Liver (tissue), 3 donors: ENCODE measurements around the gene VEGFC.

Experiments
- EGR1 ChIP-seq, 2 donors: IDR thresholded peaks; 2 replicates each; pipeline ENCODE4 v1.6.1; 2016 to 2018; ENCODE audit warnings: antibody characterized with exemption in 2 of 2, low read depth in 2 of 2
- FOXA2 ChIP-seq: IDR thresholded peaks from 2 replicates; pipeline ENCODE4 v1.6.1; 2016; ENCODE audit warnings: antibody characterized with exemption
- GABPA ChIP-seq, 2 donors: IDR thresholded peaks in 1 of 2; conservative IDR thresholded peaks in 1 of 2; 2 replicates each; pipeline ENCODE4 v1.6.1; 2016; ENCODE audit warnings: antibody characterized with exemption in 2 of 2, mild to moderate bottlenecking in 1 of 2, moderate library complexity in 1 of 2
- JUND ChIP-seq, 2 donors: IDR thresholded peaks; 2 replicates each; pipeline ENCODE4 v1.6.1; 2016; ENCODE audit warnings: antibody characterized with exemption in 2 of 2
- RAD21 ChIP-seq, 2 donors: IDR thresholded peaks; 2 replicates each; pipeline ENCODE4 v1.6.1; 2016; ENCODE audit warnings: antibody characterized with exemption in 2 of 2, mild to moderate bottlenecking in 2 of 2
- SP1 ChIP-seq: IDR thresholded peaks from 2 replicates; pipeline ENCODE4 v1.6.1; 2018; ENCODE audit warnings: antibody characterized with exemption, mild to moderate bottlenecking
- TAF1 ChIP-seq: conservative IDR thresholded peaks from 2 replicates; pipeline ENCODE4 v1.6.1; 2016; ENCODE audit warnings: antibody characterized with exemption, mild to moderate bottlenecking
- YY1 ChIP-seq: IDR thresholded peaks from 2 replicates; pipeline ENCODE4 v1.6.1; 2016; ENCODE audit warnings: antibody characterized with exemption, mild to moderate bottlenecking
- TF ChIP-seq, protein P1 (sequence below): fragments of 150-350 bp; IDR thresholded peaks from 2 replicates; pipeline ENCODE4 v1.5.1; 2017; ENCODE audit warnings: improper control_type of control experiment, low read depth, low read length; ENCODE audit not compliant: missing input control
- TF ChIP-seq, protein P2 (sequence below): IDR thresholded peaks from 2 replicates; pipeline ENCODE4 v1.6.1; 2016; ENCODE audit warnings: antibody characterized with exemption
- TF ChIP-seq, protein P3 (sequence below): IDR thresholded peaks from 2 replicates; pipeline ENCODE4 v1.6.1; 2016; ENCODE audit warnings: antibody characterized with exemption
- TF ChIP-seq, protein P4 (sequence below): IDR thresholded peaks from 2 replicates; pipeline ENCODE4 v1.6.1; 2016; ENCODE audit warnings: antibody characterized with exemption, mild to moderate bottlenecking
- donor health status: healthy.
- donor health status: healthy.

DNA sequence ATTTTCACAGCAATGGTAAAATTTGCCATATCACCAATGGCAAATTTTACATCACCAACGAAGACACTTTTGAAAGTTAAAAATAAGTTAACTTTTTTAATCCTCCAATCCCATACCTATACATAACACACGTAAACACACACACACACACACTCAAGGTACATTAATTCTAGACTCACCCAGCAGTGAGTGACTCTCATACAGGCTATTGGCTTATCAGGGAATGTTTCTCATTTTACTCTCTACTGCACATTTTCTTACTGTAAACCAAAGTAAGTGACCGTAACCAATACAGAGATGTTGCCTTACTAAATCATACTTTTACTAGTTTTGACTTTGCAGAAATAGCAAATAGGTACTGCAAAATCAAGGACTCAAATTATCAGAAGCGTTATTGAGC is 2.3 kb downstream of the VEGFC start:
- TF ChIP-seq, protein P1, sequence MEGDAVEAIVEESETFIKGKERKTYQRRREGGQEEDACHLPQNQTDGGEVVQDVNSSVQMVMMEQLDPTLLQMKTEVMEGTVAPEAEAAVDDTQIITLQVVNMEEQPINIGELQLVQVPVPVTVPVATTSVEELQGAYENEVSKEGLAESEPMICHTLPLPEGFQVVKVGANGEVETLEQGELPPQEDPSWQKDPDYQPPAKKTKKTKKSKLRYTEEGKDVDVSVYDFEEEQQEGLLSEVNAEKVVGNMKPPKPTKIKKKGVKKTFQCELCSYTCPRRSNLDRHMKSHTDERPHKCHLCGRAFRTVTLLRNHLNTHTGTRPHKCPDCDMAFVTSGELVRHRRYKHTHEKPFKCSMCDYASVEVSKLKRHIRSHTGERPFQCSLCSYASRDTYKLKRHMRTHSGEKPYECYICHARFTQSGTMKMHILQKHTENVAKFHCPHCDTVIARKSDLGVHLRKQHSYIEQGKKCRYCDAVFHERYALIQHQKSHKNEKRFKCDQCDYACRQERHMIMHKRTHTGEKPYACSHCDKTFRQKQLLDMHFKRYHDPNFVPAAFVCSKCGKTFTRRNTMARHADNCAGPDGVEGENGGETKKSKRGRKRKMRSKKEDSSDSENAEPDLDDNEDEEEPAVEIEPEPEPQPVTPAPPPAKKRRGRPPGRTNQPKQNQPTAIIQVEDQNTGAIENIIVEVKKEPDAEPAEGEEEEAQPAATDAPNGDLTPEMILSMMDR = no peak
- TF ChIP-seq SP1 (no peak), JUND (IDR thresholded peaks at IDR 0.05) (no peak), RAD21 (IDR thresholded peaks at IDR 0.05) (no peak), GABPA (IDR thresholded peaks at IDR 0.05 in 1 of 2, conservative IDR thresholded peaks at IDR 0.05 in 1 of 2) (no peak), YY1 (no peak), TAF1 (no peak), EGR1 (IDR thresholded peaks at IDR 0.05; ENCODE audit: low read depth in 2 of 2) (no peak), FOXA2 (no peak)
- TF ChIP-seq, protein P2, sequence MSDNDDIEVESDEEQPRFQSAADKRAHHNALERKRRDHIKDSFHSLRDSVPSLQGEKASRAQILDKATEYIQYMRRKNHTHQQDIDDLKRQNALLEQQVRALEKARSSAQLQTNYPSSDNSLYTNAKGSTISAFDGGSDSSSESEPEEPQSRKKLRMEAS = no peak
- TF ChIP-seq, protein P3, sequence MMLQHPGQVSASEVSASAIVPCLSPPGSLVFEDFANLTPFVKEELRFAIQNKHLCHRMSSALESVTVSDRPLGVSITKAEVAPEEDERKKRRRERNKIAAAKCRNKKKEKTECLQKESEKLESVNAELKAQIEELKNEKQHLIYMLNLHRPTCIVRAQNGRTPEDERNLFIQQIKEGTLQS = no peak
- TF ChIP-seq, protein P4, sequence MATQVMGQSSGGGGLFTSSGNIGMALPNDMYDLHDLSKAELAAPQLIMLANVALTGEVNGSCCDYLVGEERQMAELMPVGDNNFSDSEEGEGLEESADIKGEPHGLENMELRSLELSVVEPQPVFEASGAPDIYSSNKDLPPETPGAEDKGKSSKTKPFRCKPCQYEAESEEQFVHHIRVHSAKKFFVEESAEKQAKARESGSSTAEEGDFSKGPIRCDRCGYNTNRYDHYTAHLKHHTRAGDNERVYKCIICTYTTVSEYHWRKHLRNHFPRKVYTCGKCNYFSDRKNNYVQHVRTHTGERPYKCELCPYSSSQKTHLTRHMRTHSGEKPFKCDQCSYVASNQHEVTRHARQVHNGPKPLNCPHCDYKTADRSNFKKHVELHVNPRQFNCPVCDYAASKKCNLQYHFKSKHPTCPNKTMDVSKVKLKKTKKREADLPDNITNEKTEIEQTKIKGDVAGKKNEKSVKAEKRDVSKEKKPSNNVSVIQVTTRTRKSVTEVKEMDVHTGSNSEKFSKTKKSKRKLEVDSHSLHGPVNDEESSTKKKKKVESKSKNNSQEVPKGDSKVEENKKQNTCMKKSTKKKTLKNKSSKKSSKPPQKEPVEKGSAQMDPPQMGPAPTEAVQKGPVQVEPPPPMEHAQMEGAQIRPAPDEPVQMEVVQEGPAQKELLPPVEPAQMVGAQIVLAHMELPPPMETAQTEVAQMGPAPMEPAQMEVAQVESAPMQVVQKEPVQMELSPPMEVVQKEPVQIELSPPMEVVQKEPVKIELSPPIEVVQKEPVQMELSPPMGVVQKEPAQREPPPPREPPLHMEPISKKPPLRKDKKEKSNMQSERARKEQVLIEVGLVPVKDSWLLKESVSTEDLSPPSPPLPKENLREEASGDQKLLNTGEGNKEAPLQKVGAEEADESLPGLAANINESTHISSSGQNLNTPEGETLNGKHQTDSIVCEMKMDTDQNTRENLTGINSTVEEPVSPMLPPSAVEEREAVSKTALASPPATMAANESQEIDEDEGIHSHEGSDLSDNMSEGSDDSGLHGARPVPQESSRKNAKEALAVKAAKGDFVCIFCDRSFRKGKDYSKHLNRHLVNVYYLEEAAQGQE = no peak
